ENCODE measurements around the gene PRSS22.

PRSS22 gene

DNA sequence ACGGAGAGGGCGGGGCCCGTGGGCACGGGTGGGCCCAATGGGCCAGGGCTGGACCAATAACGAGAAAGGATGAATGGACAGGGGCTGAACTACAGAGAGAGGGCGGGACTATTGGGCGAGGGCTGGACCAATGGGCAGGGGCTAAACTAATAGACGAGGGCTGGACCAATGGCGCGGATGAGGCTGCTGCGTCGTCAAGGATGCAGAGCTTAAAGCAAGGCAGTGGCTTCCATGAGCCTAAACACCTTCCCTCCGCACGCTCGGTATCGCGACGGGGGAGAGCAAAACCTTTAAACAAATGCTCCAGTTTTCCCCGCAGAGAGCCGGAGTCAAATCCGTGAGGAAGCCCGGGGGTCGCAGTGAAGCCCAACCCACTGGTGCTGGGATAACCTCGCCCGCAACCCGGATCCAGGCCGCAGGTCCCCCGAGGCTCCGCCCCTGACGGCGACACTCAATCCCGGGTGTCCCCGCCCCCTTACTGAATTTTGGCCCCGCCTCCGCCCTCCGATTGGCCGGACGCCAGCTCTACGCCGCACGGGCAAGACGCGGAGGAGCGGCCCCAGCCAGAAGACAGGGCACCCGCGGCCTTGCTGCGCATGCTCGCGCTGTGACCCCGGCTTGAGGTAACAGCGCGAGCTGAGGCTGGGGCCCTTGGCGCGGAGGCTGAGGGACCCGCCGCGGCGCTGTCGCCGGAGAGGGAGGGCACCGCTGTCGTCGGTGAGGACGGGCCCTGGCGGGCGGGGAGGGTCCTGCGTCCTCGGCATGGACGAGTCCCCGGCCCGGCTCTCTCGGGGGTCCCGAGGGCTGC, 24.9 kb upstream of the PRSS22 start, which contains the start of gene FLYWCH2:
TSS of gene FLYWCH2 (plus strand) at position 566 of the 808 bp plus-strand sequence. CDS start 13,235 bp downstream, outside the sequence.
- in situ Hi-C loops (cut with MboI; ENCODE audit: low pct_unique_long_range_greater_than_20kb, low sequenced_read_pairs) = no loop called here

DNA sequence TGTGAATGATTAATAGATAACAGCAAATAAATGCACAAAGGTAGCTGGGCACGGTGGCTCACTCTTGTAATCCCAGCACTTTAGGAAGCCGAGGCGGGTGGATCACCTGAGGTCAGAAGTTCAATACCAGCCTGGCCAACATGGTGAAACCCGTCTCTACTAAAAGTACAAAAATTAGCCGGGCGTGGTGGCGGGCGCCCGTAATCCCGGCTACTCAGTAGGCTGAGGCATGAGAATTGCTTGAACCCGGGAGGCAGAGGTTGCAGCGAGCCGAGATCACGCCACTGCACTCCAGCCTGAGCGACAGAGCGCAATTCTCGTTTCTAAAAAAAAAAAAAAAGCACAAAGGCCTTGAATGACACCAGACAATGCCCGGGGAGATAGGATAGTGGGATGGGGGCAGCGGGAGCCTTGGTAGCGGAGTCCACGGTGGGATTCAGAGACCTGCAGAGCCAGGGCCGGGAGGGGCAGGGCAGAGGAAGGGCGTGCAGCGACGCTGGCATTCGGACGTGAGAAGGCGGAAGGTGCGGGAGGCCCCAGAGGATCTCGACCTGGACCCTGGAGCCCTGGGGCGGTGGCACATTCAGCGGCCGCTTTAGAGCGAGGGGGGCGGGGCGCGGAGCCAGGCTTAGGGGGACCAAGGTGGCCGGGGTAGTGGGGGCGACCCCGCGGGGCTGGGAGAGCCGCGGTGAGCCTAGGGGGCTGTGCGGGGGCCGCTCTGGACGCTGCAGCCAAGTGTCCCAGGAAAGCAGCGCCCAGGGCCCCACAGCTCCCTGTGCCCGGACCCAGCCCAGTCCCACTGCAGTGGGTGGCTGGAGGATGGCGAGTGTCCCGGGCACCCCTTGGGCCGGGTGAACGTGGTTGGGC, 24.0 kb upstream of the PRSS22 start:
- DNase-seq = peak; percentile 43
- in situ Hi-C loops (cut with MboI; ENCODE audit: low pct_unique_long_range_greater_than_20kb, low sequenced_read_pairs) = no loop called here

More for the DNA sequence above, 24.9 kb upstream of the PRSS22 start, which contains the start of gene FLYWCH2:
- DNase-seq = peak; percentile 99

DNA sequence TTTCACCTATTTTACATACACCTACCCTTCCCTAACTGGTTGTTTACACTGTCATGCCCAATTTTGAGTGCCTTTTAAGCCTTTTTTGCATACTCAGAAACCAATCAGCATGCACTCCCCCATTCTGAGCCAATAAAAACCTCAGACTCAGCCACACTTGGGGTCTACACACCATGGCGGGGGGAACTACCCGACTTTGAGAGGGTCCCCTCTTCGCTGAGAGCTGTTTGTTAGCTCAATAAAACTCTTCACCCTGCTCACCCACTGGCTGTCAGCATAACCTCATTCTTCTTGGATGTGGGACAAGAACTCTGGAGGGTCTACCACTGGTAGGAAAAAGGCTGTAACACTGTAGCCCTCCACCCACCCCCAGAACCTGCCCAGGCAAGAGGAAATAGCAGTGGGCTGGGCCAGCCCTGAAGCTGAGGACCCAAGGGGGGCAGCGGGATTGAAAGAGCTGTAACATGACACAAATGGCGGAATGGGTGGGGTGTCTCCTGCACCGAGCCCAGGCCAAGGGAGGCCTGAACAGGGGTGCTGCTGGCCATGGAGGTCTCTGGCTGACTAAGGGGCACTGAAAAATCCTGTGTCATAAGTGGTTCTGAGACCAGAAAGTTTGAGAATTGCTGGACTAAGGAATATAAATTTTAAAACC, 22.0 kb upstream of the PRSS22 start:
- in situ Hi-C loops (cut with MboI; ENCODE audit: low pct_unique_long_range_greater_than_20kb, low sequenced_read_pairs) = no loop called here
- DNase-seq = no peak

DNA sequence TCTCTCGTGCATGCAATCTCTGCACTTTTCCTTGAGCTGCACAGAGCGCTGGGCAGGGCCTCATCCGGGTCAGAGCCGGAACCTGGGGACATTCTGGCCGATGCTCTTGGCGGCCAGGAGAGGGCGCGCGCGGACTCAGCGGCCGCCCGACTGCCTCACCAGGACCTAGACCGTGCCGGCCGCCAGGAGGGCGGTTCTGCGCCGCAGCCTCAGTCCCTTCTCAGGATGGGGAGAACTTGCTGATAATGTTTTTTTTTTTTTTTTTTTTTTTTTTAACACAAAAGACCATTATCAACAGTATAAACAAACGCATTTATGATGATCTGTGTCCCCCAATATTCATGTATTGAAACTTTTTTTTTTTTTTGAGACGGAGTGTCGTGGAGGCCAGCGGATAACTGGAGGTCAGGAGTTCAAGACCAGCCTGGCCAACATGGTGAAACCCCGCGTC, 17.0 kb upstream of the PRSS22 start:
- DNase-seq = peak; percentile 89
- in situ Hi-C loops (cut with MboI; ENCODE audit: low pct_unique_long_range_greater_than_20kb, low sequenced_read_pairs) = no loop called here

DNA sequence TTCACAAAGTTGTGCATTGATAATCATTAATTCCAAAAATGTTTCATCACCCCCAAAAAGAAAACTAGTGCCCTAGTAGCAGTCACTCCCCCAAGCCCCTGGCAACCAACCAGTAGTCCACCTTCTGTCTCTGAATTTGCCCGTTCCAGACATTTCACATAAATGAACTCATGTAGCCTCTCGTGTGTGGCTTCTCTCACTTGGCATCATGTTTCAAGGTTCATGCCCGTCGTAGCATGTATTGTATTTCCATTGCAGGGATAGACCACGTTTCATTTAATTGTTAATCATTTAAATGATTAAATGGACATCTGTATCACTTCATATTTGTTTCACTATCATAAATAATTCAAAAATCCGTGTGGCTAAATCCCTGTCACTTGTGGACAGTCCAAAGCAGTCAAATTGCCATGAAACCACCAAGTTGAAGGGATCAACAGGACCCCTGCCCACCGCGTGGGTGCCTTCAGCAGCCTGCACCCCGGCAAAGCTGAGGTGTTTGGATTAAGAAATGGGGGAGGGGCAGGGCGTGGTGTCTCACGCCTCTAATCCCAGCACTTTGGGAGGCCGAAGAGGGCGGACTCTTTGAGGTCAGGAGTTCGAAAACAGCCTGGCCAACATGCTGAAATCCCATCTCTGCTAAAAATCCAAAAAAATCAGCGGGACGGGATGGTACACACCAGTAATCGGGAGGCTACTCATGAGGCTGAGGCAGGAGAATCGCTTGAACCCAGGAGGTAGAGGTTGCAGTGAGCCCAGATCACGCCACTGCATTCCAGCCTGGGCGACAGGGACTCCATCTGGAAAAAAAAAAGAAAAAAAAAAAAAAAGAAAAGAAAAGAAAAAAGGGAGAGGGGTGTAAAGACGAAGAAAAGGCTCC, 16.3 kb upstream of the PRSS22 start:
- no peak for DNase-seq
- in situ Hi-C loops (cut with MboI; ENCODE audit: low pct_unique_long_range_greater_than_20kb, low sequenced_read_pairs) = no loop called here

DNA sequence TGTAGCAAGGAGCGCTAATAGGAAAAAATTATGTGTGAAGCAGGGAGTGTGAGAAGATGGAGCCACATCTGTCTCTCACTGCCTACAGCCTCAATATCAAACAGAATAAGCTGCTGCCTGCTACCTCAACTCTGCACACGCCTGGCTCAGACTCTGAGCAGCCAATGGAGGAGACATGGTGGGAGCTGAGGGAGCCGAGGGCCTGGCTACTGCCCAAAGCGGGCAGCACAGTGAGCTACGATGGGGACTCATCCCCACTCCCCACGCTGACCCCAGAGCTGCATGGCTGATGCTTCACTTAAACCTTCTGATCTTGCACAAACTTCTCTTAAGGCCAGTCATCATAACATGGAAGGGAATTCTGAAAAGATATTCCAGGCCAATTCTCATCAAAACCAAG, 14.0 kb upstream of the PRSS22 start:
- no peak for DNase-seq
- in situ Hi-C loops (cut with MboI; ENCODE audit: low pct_unique_long_range_greater_than_20kb, low sequenced_read_pairs) = no loop called here

DNA sequence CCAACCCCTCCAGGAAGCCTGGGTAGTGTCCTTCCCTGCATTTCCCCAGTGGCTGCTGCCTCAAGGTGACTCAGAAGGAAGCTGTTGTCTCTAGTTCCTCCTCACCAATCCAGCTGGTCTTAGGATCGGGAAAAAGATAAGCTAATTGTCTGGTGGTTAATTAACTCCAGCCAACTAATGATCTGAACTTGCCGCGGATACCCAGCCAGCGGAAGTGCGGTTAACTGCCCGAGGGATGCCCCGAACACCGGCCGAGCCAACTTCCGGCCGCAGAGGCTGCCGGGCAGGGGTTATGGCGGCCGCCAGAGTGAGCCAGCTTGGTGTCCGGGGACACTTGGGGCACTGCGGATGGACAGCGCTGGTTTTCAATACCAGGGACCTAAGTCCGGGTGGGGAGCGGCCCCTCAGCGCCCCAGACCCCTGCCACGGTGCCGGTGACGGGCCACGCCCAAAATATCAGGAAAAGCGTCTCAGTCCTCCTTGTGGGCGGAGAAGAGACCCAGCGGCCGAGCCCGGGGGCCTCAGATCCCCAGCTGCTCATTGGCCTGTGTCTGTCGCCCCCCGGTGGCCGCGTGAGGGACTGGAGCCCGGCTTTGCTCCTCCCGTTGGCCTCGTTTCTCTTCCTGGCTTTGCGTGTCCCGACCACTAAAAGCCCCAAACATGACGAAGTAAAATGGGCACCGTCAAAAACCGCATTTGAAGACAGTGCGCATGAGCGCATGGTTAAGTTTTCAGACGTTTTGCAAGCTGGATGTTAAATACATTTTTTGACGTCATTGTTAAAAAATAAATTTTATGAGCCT, 10.2 kb upstream of the PRSS22 start:
- in situ Hi-C loops (cut with MboI; ENCODE audit: low pct_unique_long_range_greater_than_20kb, low sequenced_read_pairs) = no loop called here
- DNase-seq = peak; percentile 99

DNA sequence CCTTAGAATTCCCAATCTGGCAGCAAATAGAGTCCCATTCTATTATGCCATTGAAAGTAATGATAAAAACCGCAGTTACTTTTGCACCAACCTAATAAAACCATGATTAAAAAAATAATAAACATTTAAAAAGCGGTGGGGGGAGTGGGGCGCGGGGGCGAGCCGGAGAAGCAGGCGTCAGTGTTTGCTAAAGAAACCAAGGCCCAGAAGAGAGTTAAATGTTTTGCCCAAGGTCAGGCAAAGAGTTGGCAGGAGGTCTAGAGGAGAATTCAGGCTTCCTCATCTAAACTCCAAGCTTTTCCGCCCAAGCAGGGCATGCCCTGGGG, 9.7 kb upstream of the PRSS22 start:
- DNase-seq = no peak
- in situ Hi-C loops (cut with MboI; ENCODE audit: low pct_unique_long_range_greater_than_20kb, low sequenced_read_pairs) = no loop called here

DNA sequence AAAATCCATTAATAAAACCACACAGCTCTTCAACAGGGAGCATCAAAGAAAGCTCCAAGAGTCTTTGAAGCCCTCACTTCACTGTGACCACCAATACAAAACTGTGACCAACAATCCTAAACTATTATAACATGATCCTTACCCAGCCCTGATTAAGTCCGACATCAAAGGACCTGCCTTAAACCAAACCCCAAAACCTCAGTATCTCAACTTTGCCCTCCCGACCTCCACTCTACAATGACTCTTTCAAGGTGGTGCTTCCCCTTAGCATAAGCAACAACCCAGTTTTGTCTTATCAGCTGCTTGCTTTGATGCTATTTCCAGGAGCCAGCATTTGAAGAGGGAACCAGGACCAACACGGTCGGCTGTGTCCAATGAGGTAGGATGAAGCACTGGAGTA, 8.5 kb upstream of the PRSS22 start:
- in situ Hi-C loops (cut with MboI; ENCODE audit: low pct_unique_long_range_greater_than_20kb, low sequenced_read_pairs) = no loop called here
- no peak for DNase-seq

DNA sequence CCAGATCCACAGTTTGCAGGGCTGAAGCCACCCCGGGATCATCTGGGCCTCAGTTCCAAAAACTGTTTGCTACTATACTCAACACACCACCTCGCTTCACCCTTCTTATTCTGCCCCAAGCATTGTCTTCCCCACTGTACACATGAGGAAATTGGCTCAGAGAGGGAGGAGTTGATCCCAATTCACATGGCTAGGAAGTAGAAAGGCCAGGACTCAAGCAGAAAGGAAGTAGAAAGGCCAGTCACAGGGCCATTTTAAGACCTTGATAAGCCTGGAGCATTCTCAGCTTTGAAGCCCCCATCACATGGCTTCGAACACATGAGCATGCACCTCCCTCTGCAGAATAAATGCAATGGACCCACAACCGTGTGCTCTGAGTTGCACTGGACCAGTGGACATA, 7.7 kb upstream of the PRSS22 start:
- DNase-seq = no peak
- in situ Hi-C loops (cut with MboI; ENCODE audit: low pct_unique_long_range_greater_than_20kb, low sequenced_read_pairs) = no loop called here

DNA sequence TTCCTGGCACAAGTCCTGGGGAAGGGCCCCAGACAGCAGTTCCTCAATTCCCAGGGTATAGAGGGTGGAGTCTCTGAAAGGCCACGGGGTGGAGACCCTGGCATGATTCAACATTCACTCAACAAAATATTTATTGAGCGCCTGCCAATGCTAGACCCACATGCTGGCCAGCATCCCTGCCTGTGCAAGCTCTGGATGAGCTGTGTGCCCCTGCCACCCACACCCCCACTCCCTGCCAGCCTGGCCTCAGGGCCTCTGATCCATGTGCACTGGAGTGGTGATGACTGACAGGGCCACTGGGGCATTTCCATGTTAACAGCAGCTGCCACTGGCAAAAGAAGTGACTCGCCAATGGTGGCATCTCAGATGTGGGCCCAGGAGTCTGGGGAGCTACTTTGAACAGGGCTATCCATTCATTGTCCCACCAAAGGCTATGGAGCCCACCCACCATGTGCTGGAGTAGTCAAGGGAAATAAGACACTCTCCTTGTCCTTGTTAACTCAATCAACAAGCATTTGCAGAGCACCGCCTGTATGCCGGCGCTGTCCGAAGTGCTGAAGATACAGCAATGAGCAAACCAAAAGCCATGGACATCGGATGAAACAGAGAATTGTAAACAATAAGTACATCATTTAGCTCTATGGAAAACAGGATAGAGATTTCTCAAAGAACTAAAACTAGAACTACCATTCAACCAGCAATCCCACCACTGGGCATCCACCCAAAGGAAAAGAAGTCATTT, 3.0 kb upstream of the PRSS22 start:
- DNase-seq = no peak
- in situ Hi-C loops (cut with MboI; ENCODE audit: low pct_unique_long_range_greater_than_20kb, low sequenced_read_pairs) = no loop called here

DNA sequence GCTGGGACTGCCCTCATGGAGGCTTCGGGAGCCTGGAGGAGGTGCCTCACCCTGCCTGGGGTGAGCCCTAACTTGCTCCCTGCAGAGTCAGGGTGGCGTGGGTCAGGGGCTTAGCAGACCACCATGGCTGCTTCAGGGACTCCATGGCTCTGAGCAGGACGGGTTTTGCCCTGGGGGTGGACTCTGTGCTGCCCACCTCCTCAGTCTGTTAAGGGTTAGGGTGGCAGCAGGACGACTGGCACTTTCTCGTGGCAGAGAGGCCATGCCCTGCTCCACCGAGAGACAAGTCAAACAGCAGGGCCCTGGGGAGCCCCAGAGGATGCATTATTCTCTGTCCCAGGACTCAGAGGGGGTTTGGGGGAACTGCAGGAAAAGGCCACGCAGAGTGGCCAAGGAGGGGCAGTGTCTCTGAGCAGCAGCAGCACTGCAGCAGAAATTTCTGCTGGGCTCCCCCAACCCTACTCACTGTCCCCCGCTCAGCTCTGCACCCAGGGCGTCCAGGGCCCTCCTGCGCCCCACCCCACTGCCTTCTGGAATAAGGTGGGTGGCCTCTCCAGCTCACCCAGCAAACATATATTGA, 1.8 kb upstream of the PRSS22 start:
- no peak for DNase-seq
- in situ Hi-C loops (cut with MboI; ENCODE audit: low pct_unique_long_range_greater_than_20kb, low sequenced_read_pairs) = no loop called here

DNA sequence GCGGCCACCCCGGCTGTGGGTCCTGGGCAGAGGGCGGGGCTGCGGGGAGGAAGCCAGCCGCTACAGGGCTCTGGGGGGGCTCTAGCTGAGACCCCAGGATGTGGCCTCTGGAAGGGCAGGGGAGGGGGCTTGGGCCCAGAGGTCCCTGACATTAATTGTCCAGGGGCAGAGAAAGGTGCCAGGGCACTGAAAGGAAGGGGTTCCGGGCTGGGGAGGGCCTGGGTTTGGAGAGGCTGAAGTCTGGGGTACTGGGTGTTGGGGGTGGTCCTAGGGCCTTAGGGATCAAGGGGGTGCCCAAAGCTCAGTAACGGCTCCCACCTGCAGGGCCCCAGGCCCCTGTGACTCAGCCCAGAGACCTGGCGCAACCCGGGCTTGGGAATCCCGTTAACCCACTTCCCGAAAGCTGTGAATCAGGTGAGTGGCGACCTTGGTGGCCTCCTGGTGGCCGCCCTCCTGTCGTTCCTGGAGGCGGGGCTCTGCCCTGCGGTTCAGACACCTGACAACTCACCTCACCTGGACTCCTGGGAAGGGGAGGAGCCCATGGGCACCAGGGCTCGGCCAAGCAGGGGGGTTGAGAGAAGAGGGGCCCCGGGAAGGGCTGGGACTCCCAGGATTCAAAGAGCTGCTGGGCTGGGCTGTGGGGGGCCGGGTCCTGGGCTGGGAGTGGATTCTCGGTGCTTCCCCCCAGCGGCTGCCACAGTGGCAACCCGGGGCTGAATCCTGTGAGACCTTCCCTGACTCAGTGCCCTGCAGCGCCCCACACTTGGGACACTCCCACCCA, 465 bp upstream of the PRSS22 start:
- in situ Hi-C loops (cut with MboI; ENCODE audit: low pct_unique_long_range_greater_than_20kb, low sequenced_read_pairs) = no loop called here
- no peak for DNase-seq

DNA sequence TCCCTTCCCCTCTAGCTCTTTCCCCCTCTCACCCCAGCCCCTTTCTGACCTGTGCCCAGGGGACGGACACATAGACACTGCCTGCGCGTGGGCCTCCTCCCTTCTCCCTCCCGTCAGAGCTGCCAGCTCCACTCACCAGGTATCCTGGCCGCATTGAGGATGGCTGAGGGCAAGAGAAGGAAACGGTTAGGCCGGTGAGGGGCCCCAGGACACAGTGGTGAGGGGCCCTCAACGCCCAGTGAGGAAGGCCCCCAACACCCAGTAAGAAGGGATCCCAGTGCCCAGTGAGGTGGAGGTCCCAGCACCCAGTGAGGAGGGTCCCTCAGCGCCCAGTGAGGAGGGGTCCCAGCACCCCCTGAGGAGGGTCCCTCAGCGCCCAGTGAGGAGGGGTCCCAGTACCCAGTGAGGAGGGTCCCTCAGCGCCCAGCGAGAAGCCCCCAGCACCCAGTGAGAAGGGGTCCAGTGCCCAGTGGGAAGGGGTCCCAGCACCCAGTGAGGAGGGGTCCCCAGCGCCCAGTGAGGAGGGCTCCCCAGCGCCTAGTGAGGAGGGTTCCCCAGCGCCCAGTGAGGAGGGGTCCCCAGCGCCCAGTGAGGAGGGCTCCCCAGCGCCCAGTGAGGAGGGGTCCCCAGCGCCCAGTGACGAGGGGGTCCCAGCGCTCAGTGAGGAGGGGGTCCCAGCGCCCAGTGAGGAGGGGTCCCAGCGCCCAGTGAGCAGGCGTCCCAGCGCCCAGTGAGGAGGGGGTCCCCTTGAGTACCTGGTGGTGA, 1.1 kb downstream of the PRSS22 start:
- in situ Hi-C loops (cut with MboI; ENCODE audit: low pct_unique_long_range_greater_than_20kb, low sequenced_read_pairs) = no loop called here

DNA sequence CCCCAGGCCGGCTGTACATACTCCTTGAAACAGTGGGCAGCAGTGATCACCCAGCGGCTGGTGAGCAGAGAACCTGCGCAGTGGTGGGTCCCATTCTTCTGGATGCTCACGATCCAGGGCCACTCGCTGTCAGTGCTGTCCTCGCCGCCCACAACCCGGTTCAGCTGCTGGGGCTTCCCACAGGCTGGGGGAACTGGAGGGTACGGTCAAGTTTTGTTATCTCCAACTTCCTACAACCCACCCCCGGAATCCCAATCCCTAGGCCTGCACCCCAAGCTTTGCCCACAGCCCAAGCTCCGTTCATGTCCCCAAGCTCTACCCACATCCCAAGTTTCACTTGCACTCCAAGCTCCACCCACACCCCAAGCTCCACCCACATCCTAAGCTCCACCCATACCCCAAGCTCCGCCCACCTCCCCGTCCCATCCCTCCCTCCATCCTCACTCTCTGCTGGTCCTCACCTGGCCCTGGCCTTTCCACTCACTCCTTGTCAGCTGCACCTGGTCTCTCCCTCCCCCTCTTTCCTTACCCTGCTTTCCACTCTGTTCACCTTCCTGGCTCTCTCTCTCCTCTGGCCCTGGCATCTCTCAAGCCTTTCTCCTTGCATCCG, 1.8 kb downstream of the PRSS22 start:
- in situ Hi-C loops (cut with MboI; ENCODE audit: low pct_unique_long_range_greater_than_20kb, low sequenced_read_pairs) = no loop called here
- no peak for DNase-seq

More for the DNA sequence above, 1.1 kb downstream of the PRSS22 start:
- DNase-seq = no peak
